ENCODE data around the gene PIWIL4. TPM values are rescaled to one million over a fixed set of nuclear protein-coding genes. Genes with fewer than 3 reads are reported as not detected.

PIWIL4 gene
- total RNA-seq, 1 donor from 2014 or later, result 0.62 TPM

GRCh38 chr11:94635072-94635471 is 67.9 kb downstream of the PIWIL4 start:
- intact Hi-C loops (cut with micrococcal nuclease), result no loop called here
- Mint-ChIP-seq H3K9me3 (no peaks in the 10 kb centered on the region), H3K27ac (no peak overlapping the region), H3K36me3 (ENCODE audit: low read depth) (no peaks in the 10 kb centered on the region), H3K27me3 (peaks cover 3% of the 10 kb centered on the region), H3K4me1 (peaks cover 6% of the 10 kb centered on the region), H3K4me3 (no peak overlapping the region)
- POLR2A ChIA-PET, result no interaction called here
- no peak for DNase-seq
- CTCF ChIA-PET, result no interaction called here
- no peak for ATAC-seq (ENCODE audit: low read depth)
- TF ChIP-seq, protein P1, sequence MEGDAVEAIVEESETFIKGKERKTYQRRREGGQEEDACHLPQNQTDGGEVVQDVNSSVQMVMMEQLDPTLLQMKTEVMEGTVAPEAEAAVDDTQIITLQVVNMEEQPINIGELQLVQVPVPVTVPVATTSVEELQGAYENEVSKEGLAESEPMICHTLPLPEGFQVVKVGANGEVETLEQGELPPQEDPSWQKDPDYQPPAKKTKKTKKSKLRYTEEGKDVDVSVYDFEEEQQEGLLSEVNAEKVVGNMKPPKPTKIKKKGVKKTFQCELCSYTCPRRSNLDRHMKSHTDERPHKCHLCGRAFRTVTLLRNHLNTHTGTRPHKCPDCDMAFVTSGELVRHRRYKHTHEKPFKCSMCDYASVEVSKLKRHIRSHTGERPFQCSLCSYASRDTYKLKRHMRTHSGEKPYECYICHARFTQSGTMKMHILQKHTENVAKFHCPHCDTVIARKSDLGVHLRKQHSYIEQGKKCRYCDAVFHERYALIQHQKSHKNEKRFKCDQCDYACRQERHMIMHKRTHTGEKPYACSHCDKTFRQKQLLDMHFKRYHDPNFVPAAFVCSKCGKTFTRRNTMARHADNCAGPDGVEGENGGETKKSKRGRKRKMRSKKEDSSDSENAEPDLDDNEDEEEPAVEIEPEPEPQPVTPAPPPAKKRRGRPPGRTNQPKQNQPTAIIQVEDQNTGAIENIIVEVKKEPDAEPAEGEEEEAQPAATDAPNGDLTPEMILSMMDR (IDR thresholded peaks at IDR 0.05), result no peak

- ChIA-PET CTCF (no interaction called here), POLR2A (no interaction called here)
- H3K4me1 Mint-ChIP-seq, result peaks cover 6% of the 10 kb centered on the region
- ATAC-seq (ENCODE audit: low read depth) (no peak), DNase-seq (no peak)
- H3K4me3 Mint-ChIP-seq, result no peak overlapping the region
- no peak overlapping the region for H3K27ac Mint-ChIP-seq
- H3K36me3 Mint-ChIP-seq (ENCODE audit: low read depth), result no peaks in the 10 kb centered on the region
- H3K27me3 Mint-ChIP-seq, result no peaks in the 10 kb centered on the region
- intact Hi-C loops (cut with micrococcal nuclease), result no loop called here
- no peaks in the 10 kb centered on the region for H3K9me3 Mint-ChIP-seq
- TF ChIP-seq, protein P1 (IDR thresholded peaks at IDR 0.05), result no peak
Measured at GRCh38 chr11:94636388-94636949, 69.3 kb downstream of the PIWIL4 start.

DNA sequence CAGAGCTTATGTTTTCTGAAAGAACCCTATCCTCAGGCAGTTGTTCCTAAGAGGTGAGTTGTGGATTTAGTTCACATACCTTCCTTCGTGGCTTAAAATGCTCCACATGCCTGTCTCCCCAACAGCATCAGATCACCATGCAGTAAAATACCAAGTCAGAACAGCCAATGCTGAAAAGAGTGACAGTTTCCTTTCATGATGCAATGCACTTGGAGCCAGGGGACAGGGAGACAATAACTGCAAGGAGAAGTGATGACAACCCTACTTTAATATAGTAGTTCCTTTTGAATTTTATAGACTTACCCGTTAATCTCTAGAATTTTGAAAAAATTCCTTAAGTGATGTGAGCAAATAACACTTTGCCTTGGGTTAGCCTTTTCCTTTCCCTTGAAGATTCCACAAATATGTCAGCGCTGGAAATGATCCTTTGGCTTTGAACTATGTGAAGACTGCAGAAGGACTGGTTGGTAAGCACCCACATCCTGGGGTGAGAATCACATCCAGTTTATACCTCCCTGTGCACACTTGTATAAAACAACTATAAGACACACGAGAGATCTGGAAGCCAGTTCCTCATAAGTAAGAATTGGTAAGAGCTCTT is 71.2 kb downstream of the PIWIL4 start:
- no peak overlapping the region for H3K27ac Mint-ChIP-seq
- ATAC-seq (ENCODE audit: low read depth), result no peak
- intact Hi-C loops (cut with micrococcal nuclease), result no loop called here
- H3K36me3 Mint-ChIP-seq (ENCODE audit: low read depth), result no peaks in the 10 kb centered on the region
- H3K27me3 Mint-ChIP-seq, result peaks cover 3% of the 10 kb centered on the region
- peaks cover 6% of the 10 kb centered on the region for H3K4me1 Mint-ChIP-seq
- POLR2A ChIA-PET, result no interaction called here
- no peaks in the 10 kb centered on the region for H3K9me3 Mint-ChIP-seq
- CTCF ChIA-PET, result no interaction called here
- H3K4me3 Mint-ChIP-seq, result no peak overlapping the region
- DNase-seq, result no peak
- TF ChIP-seq, protein P1 (IDR thresholded peaks at IDR 0.05), result no peak

- intact Hi-C loops (cut with micrococcal nuclease), result no loop called here
- Mint-ChIP-seq H3K4me1 (peaks cover 6% of the 10 kb centered on the region), H3K27ac (no peak overlapping the region), H3K9me3 (no peaks in the 10 kb centered on the region), H3K4me3 (no peak overlapping the region), H3K36me3 (ENCODE audit: low read depth) (no peaks in the 10 kb centered on the region), H3K27me3 (peaks cover 3% of the 10 kb centered on the region)
- DNase-seq, result no peak
- CTCF ChIA-PET, result no interaction called here
- TF ChIP-seq, protein P1 (IDR thresholded peaks at IDR 0.05), result no peak
- POLR2A ChIA-PET, result no interaction called here
- ATAC-seq (ENCODE audit: low read depth), result no peak
Measured at GRCh38 chr11:94638902-94639373, 71.8 kb downstream of the PIWIL4 start.

DNA sequence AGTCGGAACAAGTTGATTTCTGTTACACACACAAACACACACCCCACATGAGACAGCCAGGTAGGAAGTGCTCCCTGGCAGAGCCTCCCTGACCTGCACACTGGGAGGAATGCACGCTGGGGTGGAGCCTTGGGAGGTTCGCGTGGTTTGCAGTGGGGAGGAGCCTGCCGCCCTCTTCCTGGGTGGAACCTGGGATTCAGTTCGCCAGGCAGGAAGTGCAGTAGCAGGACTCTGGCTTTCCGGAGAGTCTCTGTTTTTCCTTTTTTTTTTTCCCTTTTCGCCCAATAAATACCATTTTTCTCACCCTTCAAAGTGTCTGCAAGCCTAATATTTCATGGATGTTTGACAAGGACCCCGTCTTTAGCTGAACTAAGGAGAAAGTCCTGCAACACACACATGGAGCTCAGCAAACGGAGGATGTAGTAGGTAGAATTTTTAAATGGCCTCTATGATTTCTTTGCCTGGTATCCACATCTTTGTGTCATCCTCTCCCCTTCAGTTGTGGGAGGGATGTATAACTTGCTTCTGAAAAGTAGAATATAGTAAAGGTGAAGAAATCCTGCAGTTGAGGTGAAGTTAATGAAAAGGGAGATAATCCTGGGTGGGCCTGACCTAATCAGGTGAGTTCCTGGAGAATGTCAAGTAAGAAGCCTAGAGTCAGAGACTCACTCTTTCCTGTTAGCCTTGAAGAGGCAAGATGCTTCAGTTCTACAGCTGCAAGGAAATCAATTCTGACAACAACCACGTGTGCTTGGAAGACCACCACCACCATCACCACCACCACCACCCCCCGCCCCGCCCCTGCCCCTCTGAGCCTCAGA is 72.9 kb downstream of the PIWIL4 start:
- ChIA-PET POLR2A (no interaction called here), CTCF (no interaction called here)
- ATAC-seq (ENCODE audit: low read depth) (no peak), DNase-seq (no peak)
- no peak overlapping the region for H3K27ac Mint-ChIP-seq
- no peak overlapping the region for H3K4me3 Mint-ChIP-seq
- intact Hi-C loops (cut with micrococcal nuclease), result no loop called here
- H3K4me1 Mint-ChIP-seq, result peaks cover 6% of the 10 kb centered on the region
- TF ChIP-seq, protein P1 (IDR thresholded peaks at IDR 0.05), result no peak
- no peaks in the 10 kb centered on the region for H3K9me3 Mint-ChIP-seq
- no peaks in the 10 kb centered on the region for H3K36me3 Mint-ChIP-seq (ENCODE audit: low read depth)
- peaks cover 3% of the 10 kb centered on the region for H3K27me3 Mint-ChIP-seq
